GM19351 (cell line): ENCODE results near the gene RHO.
A peak's percentile ranks its signal among the peaks of the same experiment; 100 is the strongest.

Source experiments
- ATAC-seq: cut with Tn5 transposase; IDR thresholded peaks from one replicate; pipeline ENCODE4 v1.9.1; 2021; ENCODE audit warnings: mild to moderate bottlenecking, moderate library complexity; ENCODE audit not compliant: unreplicated experiment

Gene RHO

DNA sequence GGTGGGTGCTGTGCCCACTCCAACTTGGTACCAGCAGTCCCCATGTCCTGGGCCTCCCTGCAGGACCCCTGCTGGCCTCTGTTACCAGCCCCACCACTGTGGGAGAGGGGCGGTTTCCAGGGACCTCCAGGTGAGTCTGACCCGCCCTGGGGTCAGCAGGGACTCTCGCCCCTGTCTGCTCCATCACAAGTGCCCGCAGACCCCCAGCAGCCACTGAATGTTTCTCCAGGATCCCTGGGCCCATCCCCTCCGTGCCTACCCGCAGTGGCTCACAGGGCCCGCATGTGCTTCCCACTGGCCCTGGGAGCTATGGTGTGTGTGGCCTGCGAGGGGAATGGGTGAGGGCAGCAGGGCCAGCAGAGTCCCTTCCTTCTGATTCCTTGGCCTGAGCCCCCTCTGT is 9.9 kb upstream of the RHO start:
- ATAC-seq, result no peak

DNA sequence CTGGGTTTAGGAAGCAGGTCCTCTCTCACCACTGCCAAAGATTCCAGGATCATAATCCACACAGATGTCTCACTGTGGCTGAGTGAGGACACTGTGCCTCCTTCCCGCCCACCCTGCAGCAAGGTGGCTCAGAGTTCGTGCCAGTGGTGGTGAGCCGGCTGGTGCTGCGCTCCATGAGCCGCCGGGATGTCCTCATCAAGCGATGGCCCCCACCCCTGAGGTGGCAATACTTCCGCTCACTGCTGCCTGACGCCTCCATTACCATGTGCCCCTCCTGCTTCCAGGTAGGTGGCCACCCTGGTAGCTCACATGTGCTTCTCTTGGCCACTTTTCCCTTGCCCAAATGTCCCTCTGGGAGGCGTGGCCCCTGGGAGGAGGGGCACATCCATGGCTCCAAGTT is 9.0 kb upstream of the RHO start:
- ATAC-seq, result no peak

DNA sequence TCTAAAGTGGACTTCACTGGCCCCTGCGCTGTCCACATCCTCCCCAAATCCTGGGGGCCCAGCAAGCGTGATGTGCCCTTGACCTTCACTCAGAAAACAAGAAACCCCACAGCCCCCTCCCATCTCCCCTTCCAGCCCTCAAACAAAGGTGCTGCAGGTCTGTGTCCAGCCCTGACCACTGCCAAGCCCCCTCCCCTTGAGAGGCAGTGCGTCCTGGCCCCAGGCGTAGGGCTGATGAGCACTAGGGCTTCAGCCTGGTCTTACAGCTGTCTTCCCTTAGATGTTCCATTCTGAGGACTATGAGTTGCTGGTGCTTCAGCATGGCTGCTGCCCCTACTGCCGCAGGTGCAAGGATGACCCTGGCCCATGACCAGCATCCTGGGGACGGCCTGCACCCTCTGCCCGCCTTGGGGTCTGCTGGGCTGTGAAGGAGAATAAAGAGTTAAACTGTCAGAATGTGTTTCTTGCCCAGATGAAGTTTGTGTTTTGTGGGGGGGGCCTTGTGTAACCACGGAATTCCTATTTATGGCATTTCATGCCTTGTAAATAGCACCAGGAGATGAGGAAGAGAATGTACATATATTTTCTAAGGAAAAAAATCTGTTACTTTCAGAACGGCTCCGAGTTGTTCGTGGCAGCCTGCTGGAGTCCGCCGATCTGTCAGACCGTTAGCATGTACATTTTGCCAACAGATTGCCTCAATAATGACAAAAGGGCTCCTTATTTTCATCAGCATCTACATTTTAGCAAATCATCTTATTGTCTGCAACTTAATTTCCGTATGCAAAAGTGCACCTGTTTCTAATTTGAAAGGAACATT is 8.3 kb upstream of the RHO start:
- ATAC-seq, result no peak

- no peak for ATAC-seq
Measured at GRCh38 chr3:129520960-129521359, 7.5 kb upstream of the RHO start.

- ATAC-seq, result no peak
Measured at GRCh38 chr3:129521611-129522010, 6.8 kb upstream of the RHO start.

- no peak for ATAC-seq
Measured at GRCh38 chr3:129522953-129523352, 5.5 kb upstream of the RHO start.

DNA sequence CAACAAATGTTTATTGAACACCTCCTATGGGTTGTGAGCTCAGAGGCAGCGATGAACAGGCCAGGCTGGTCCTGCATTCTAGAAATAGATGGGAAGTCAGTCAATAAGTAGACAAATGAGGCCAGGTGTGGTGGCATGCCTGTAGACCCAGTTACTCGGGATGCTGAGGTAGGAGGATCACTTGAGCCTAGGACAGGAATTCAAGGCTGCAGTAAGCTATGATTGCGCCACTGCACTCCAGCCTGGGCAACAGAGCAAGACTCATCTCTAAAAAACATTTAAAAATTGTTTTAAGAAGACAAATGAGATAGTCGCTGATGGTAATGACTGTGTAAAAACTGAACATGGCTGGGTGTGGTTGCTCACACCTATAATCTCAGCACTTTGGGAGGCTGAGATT is 4.4 kb upstream of the RHO start:
- no peak for ATAC-seq

- ATAC-seq, result no peak
Measured at GRCh38 chr3:129525341-129525968, 3.0 kb upstream of the RHO start.

DNA sequence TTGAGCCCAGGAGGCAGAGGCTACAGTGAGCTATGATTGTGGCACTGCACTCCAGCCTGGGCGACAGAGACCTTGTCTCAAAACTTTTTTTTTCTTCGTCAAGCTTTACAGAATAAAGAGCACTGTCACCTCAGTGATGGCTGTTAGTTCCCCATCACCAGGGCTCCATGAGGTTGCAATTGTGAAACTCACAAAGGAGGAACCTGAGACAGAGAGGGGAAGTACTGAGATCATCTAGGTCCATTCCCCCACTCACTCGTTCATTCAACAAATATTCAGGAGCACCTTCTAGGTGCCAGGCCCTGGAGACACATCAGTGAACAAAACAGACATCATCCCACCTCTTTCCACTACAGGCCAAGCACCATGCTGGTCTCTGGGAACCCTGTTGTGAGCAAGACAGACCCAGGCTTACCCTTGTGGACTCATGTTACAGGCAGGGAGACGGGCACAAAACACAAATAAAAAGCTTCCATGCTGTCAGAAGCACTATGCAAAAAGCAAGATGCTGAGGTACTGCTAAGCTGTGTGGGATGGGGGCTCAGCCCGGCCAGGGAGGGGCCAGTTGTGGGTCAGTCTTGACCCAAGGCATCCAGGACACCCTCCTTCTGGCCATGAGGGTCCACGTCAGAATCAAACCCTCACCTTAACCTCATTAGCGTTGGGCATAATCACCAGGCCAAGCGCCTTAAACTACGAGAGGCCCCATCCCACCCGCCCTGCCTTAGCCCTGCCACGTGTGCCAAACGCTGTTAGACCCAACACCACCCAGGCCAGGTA is 2.1 kb upstream of the RHO start:
- peak; percentile 98 for ATAC-seq

DNA sequence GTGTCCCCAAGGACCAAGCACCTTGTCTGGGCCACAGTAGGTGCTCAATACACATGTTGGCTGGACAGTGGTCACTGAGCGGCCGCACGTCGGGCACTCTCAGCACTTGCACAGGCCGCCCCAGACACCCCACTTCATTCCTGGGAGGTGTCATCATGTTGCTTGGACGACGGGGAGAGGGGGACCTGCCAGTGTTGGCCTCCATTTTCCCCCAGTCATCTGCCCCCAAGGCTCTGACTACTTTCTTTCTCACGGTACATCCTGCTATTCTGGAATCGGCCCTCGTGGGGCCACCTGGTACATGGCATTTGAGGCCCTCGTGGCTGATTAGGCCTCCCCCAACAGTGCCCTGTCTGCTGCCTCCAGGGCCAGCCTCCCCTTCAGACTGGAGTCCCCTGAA is 1.2 kb upstream of the RHO start:
- no peak for ATAC-seq

DNA sequence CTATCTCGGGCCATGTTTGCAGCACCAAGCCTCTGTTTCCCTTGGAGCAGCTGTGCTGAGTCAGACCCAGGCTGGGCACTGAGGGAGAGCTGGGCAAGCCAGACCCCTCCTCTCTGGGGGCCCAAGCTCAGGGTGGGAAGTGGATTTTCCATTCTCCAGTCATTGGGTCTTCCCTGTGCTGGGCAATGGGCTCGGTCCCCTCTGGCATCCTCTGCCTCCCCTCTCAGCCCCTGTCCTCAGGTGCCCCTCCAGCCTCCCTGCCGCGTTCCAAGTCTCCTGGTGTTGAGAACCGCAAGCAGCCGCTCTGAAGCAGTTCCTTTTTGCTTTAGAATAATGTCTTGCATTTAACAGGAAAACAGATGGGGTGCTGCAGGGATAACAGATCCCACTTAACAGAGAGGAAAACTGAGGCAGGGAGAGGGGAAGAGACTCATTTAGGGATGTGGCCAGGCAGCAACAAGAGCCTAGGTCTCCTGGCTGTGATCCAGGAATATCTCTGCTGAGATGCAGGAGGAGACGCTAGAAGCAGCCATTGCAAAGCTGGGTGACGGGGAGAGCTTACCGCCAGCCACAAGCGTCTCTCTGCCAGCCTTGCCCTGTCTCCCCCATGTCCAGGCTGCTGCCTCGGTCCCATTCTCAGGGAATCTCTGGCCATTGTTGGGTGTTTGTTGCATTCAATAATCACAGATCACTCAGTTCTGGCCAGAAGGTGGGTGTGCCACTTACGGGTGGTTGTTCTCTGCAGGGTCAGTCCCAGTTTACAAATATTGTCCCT is 1.2 kb downstream of the RHO start:
- ATAC-seq, result no peak

DNA sequence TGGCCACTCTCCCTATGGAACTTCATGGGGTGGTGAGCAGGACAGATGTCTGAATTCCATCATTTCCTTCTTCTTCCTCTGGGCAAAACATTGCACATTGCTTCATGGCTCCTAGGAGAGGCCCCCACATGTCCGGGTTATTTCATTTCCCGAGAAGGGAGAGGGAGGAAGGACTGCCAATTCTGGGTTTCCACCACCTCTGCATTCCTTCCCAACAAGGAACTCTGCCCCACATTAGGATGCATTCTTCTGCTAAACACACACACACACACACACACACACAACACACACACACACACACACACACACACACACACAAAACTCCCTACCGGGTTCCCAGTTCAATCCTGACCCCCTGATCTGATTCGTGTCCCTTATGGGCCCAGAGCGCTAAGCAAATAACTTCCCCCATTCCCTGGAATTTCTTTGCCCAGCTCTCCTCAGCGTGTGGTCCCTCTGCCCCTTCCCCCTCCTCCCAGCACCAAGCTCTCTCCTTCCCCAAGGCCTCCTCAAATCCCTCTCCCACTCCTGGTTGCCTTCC is 1.9 kb downstream of the RHO start:
- ATAC-seq, result no peak

- ATAC-seq, result no peak
Measured at GRCh38 chr3:129530821-129531220, 2.4 kb downstream of the RHO start.

- ATAC-seq, result no peak
Measured at GRCh38 chr3:129531699-129532098, 3.3 kb downstream of the RHO start.

DNA sequence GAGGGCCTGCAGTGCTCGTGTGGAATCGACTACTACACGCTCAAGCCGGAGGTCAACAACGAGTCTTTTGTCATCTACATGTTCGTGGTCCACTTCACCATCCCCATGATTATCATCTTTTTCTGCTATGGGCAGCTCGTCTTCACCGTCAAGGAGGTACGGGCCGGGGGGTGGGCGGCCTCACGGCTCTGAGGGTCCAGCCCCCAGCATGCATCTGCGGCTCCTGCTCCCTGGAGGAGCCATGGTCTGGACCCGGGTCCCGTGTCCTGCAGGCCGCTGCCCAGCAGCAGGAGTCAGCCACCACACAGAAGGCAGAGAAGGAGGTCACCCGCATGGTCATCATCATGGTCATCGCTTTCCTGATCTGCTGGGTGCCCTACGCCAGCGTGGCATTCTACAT is 3.8 kb downstream of the RHO start:
- ATAC-seq, result no peak

GRCh38 chr3:129533406-129533805 is 5.0 kb downstream of the RHO start:
- no peak for ATAC-seq

DNA sequence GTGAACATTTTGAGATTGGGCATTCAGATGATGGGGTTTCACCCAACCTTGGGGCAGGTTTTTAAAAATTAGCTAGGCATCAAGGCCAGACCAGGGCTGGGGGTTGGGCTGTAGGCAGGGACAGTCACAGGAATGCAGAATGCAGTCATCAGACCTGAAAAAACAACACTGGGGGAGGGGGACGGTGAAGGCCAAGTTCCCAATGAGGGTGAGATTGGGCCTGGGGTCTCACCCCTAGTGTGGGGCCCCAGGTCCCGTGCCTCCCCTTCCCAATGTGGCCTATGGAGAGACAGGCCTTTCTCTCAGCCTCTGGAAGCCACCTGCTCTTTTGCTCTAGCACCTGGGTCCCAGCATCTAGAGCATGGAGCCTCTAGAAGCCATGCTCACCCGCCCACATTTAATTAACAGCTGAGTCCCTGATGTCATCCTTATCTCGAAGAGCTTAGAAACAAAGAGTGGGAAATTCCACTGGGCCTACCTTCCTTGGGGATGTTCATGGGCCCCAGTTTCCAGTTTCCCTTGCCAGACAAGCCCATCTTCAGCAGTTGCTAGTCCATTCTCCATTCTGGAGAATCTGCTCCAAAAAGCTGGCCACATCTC is 6.1 kb downstream of the RHO start:
- no peak for ATAC-seq

GRCh38 chr3:129535075-129535474 is 6.6 kb downstream of the RHO start:
- ATAC-seq, result no peak

DNA sequence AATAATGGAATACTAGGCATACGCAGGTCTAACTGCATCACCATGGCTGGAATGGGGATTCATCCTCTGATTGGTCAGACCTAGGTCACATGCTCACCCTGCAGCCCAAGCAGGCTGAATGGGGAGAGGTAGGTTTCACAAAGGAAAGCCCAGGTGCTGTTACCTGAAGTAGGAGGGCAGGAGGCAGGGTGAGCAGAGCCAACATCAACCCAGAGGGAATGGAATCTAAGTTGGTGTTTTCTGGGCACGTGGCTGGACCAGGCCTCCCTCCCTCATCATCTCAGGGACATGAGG is 7.9 kb downstream of the RHO start:
- ATAC-seq, result no peak

GRCh38 chr3:129536804-129537203 is 8.4 kb downstream of the RHO start:
- ATAC-seq, result no peak

- no peak for ATAC-seq
Measured at GRCh38 chr3:129539206-129539605, 10.8 kb downstream of the RHO start.
